Mesendoderm (in vitro differentiated cells): Measurements from ENCODE around the gene BRCA2.

Experiments
- DNase-seq: peaks from one replicate; pipeline ENCODE4 v3.0.0; 2013
- H2AK5ac ChIP-seq: 2 replicates; pipeline ENCODE4 v1.6.1; 2013; ENCODE audit warnings: low read length, inconsistent platforms
- H2BK120ac ChIP-seq: 2 replicates; pipeline ENCODE4 v1.6.1; 2013; ENCODE audit warnings: low read depth, mild to moderate bottlenecking, low read length, moderate library complexity, mixed read lengths
- H2BK15ac ChIP-seq: replicated peaks from 2 replicates; pipeline ENCODE4 v1.6.1; 2013; ENCODE audit warnings: low read depth, mild to moderate bottlenecking, moderate library complexity
- H2BK5ac ChIP-seq: 2 replicates; pipeline ENCODE4 v1.6.1; 2013; ENCODE audit warnings: low read length, inconsistent platforms
- H3K18ac ChIP-seq: 2 replicates; pipeline ENCODE4 v1.6.1; 2013; ENCODE audit warnings: mild to moderate bottlenecking, low read length, mixed read lengths
- H3K23ac ChIP-seq: one replicate; pipeline ENCODE4 v1.6.1; 2013; ENCODE audit warnings: low read length
- H3K27ac ChIP-seq: 2 replicates; pipeline ENCODE4 v1.5.1; 2013; ENCODE audit warnings: low read depth, mild to moderate bottlenecking, inconsistent platforms, low read length, moderate library complexity
- H3K27me3 ChIP-seq: 2 replicates; pipeline ENCODE4 v1.6.1; 2013; ENCODE audit warnings: low read length, control low read depth, mild to moderate bottlenecking, inconsistent platforms; ENCODE audit not compliant: insufficient read depth, poor library complexity
- H3K36me3 ChIP-seq: 2 replicates; pipeline ENCODE4 v1.6.1; 2013; ENCODE audit warnings: low read length, inconsistent platforms; ENCODE audit not compliant: control insufficient read depth, insufficient read depth
- H3K4ac ChIP-seq: one replicate; pipeline ENCODE4 v1.6.1; 2013; ENCODE audit warnings: low read depth, mild to moderate bottlenecking, low read length, moderate library complexity
- H3K4me1 ChIP-seq: 2 replicates; pipeline ENCODE4 v1.6.1; 2013; ENCODE audit warnings: low read depth, low read length, inconsistent platforms; ENCODE audit not compliant: control insufficient read depth
- H3K4me2 ChIP-seq: 2 replicates; pipeline ENCODE4 v1.6.1; 2013; ENCODE audit warnings: low read length
- H3K4me3 ChIP-seq: 2 replicates; pipeline ENCODE4 v1.5.1; 2013; ENCODE audit warnings: mild to moderate bottlenecking, low read length
- H3K56ac ChIP-seq: one replicate; pipeline ENCODE4 v1.6.1; 2013; ENCODE audit warnings: low read length
- H3K79me1 ChIP-seq: 2 replicates; pipeline ENCODE4 v1.6.1; 2013; ENCODE audit warnings: low read length, inconsistent platforms
- H3K79me2 ChIP-seq: 2 replicates; pipeline ENCODE4 v1.6.1; 2013; ENCODE audit warnings: mild to moderate bottlenecking, low read length; ENCODE audit not compliant: control insufficient read depth, insufficient read depth
- H3K9ac ChIP-seq: 2 replicates; pipeline ENCODE4 v1.6.1; 2013; ENCODE audit warnings: low read length, inconsistent platforms
- H4K5ac ChIP-seq: one replicate; pipeline ENCODE4 v1.6.1; 2013; ENCODE audit warnings: low read length
- H4K8ac ChIP-seq: one replicate; pipeline ENCODE4 v1.6.1; 2013; ENCODE audit warnings: low read depth, mild to moderate bottlenecking, control low read depth, low read length, moderate library complexity
- WGBS: extraction: QIAGEN DNeasy Blood & Tissue Kit; methylation state at CpG from one replicate; pipeline ENCODE4 v1.1.7; 2013; ENCODE audit warnings: low lambda C conversion rate, missing lambda C conversion rate; ENCODE audit not compliant: insufficient coverage; ENCODE audit errors: extremely low coverage; 5-methylcytosine and 5-hydroxymethylcytosine counted together

BRCA2 gene

GRCh38 chr13:32311188-32311897, 4.0 kb upstream of the BRCA2 start:
- H3K79me2 ChIP-seq = no peaks in the 10 kb centered on the region
- no peak overlapping the region for H4K5ac ChIP-seq
- H2BK5ac ChIP-seq = no peak overlapping the region
- H3K9ac ChIP-seq = no peak overlapping the region
- H4K8ac ChIP-seq = no peak overlapping the region
- WGBS = no CpG with 5 or more reads among the region's 36 CpGs
- no peak for DNase-seq
- no peaks in the 10 kb centered on the region for H3K36me3 ChIP-seq
- no peaks in the 10 kb centered on the region for H3K79me1 ChIP-seq
- H3K4me3 ChIP-seq = no peak overlapping the region
- H3K27me3 ChIP-seq = no peaks in the 10 kb centered on the region
- no peak overlapping the region for H2BK120ac ChIP-seq
- no peak overlapping the region for H3K56ac ChIP-seq
- H2BK15ac ChIP-seq = no peak overlapping the region
- no peak overlapping the region for H3K23ac ChIP-seq
- H2AK5ac ChIP-seq = no peak overlapping the region
- H3K4ac ChIP-seq = no peak overlapping the region
- no peak overlapping the region for H3K4me2 ChIP-seq
- H3K4me1 ChIP-seq = no peaks in the 10 kb centered on the region
- H3K27ac ChIP-seq = no peak overlapping the region
- no peak overlapping the region for H3K18ac ChIP-seq

- H3K18ac ChIP-seq = peak overlapping the region; percentile 75
- no CpG with 5 or more reads among the region's 32 CpGs for WGBS
- peak; percentile 84 for DNase-seq
Measured at GRCh38 chr13:32314271-32315237, 754 bp upstream of the BRCA2 start.

GRCh38 chr13:32316028-32316339, 676 bp downstream of the BRCA2 start:
- Histone ChIP-seq H3K4me3 (peak overlapping the region; percentile 89), H3K79me2 (no peaks in the 10 kb centered on the region), H3K27me3 (no peaks in the 10 kb centered on the region), H2BK120ac (no peak overlapping the region), H3K79me1 (no peaks in the 10 kb centered on the region), H3K4me1 (no peaks in the 10 kb centered on the region), H2BK5ac (peak overlapping the region; percentile 80), H3K4ac (peak overlapping the region; percentile 92), H3K36me3 (no peaks in the 10 kb centered on the region), H4K8ac (no peak overlapping the region), H3K27ac (peak overlapping the region; percentile 22), H3K56ac (peak overlapping the region; percentile 99), H2BK15ac (no peak overlapping the region), H3K9ac (peak overlapping the region; percentile 100), H3K18ac (peak overlapping the region; percentile 96), H3K4me2 (peak overlapping the region; percentile 98), H2AK5ac (no peak overlapping the region), H4K5ac (peak overlapping the region; percentile 81), H3K23ac (peak overlapping the region; percentile 48)
- no CpG with 5 or more reads among the region's 13 CpGs for WGBS
- DNase-seq = no peak

More at GRCh38 chr13:32314271-32315237, 754 bp upstream of the BRCA2 start:
- H3K56ac ChIP-seq = peak overlapping the region; percentile 99
- H3K4ac ChIP-seq = no peak overlapping the region
- H3K79me1 ChIP-seq = no peaks in the 10 kb centered on the region
- H3K4me1 ChIP-seq = no peaks in the 10 kb centered on the region
- H4K5ac ChIP-seq = no peak overlapping the region
- H3K27me3 ChIP-seq = no peaks in the 10 kb centered on the region
- peak overlapping the region; percentile 100 for H3K9ac ChIP-seq
- peak overlapping the region; percentile 35 for H2BK5ac ChIP-seq
- H3K4me3 ChIP-seq = peak overlapping the region; percentile 48
- H3K4me2 ChIP-seq = peak overlapping the region; percentile 87
- H2BK15ac ChIP-seq = no peak overlapping the region
- H2AK5ac ChIP-seq = no peak overlapping the region
- H3K23ac ChIP-seq = no peak overlapping the region
- no peak overlapping the region for H2BK120ac ChIP-seq
- H4K8ac ChIP-seq = no peak overlapping the region
- H3K27ac ChIP-seq = peak overlapping the region; percentile 92
- no peaks in the 10 kb centered on the region for H3K36me3 ChIP-seq
- no peaks in the 10 kb centered on the region for H3K79me2 ChIP-seq

GRCh38 chr13:32316501-32316900, 1.2 kb downstream of the BRCA2 start:
- WGBS = no CpG with 5 or more reads among the region's 6 CpGs
- no peak overlapping the region for H2BK15ac ChIP-seq

GRCh38 chr13:32317716-32318465, 2.6 kb downstream of the BRCA2 start:
- H3K4me3 ChIP-seq = no peak overlapping the region
- no peak overlapping the region for H4K8ac ChIP-seq
- no peak overlapping the region for H3K27ac ChIP-seq

More at GRCh38 chr13:32316501-32316900, 1.2 kb downstream of the BRCA2 start:
- H3K79me2 ChIP-seq = no peaks in the 10 kb centered on the region
- no peaks in the 10 kb centered on the region for H3K27me3 ChIP-seq
- H3K4me3 ChIP-seq = no peak overlapping the region
- no peak overlapping the region for H2AK5ac ChIP-seq
- H3K79me1 ChIP-seq = no peaks in the 10 kb centered on the region
- H3K4me2 ChIP-seq = no peak overlapping the region
- H3K23ac ChIP-seq = no peak overlapping the region
- no peak overlapping the region for H2BK5ac ChIP-seq
- H4K5ac ChIP-seq = no peak overlapping the region
- H3K4me1 ChIP-seq = no peaks in the 10 kb centered on the region
- H3K4ac ChIP-seq = no peak overlapping the region
- H2BK120ac ChIP-seq = no peak overlapping the region
- H3K18ac ChIP-seq = no peak overlapping the region
- no peak overlapping the region for H4K8ac ChIP-seq
- DNase-seq = no peak
- H3K36me3 ChIP-seq = no peaks in the 10 kb centered on the region
- no peak overlapping the region for H3K27ac ChIP-seq
- H3K56ac ChIP-seq = peak overlapping the region; percentile 99
- H3K9ac ChIP-seq = peak overlapping the region; percentile 100

More at GRCh38 chr13:32317716-32318465, 2.6 kb downstream of the BRCA2 start:
- Histone ChIP-seq H3K27me3 (no peaks in the 10 kb centered on the region), H3K18ac (no peak overlapping the region), H3K56ac (no peak overlapping the region), H3K4me1 (no peaks in the 10 kb centered on the region), H3K79me2 (no peaks in the 10 kb centered on the region), H3K79me1 (no peaks in the 10 kb centered on the region), H3K23ac (no peak overlapping the region), H3K36me3 (no peaks in the 10 kb centered on the region), H3K4ac (no peak overlapping the region), H2BK15ac (no peak overlapping the region), H2AK5ac (no peak overlapping the region), H4K5ac (no peak overlapping the region), H3K9ac (no peak overlapping the region), H3K4me2 (no peak overlapping the region), H2BK5ac (no peak overlapping the region), H2BK120ac (no peak overlapping the region)
- DNase-seq = no peak
- no CpG with 5 or more reads among the region's 2 CpGs for WGBS
